PC-9 (cell line): ENCODE measurements around the gene PON3. TPM values are rescaled to one million over a fixed set of nuclear protein-coding genes. Genes with fewer than 3 reads are reported as not detected.

Experiments used
- Bru-seq: library from RNA; stranded (reverse); fragments of 400-500 nt; gene quantifications from one replicate; lab custom pipeline; 2021; lab: Mats Ljungman, UMichigan
- BruChase-seq, 2 experiments: library from RNA; stranded (reverse); fragments of 400-500 nt; gene quantifications; one replicate each; lab custom pipeline; 2021; lab: Mats Ljungman, UMichigan
- BruUV-seq: library from RNA; stranded (reverse); fragments of 400-500 nt; replicated peaks from 2 replicates; lab custom pipeline; 2021; lab: Mats Ljungman, UMichigan
- CTCF ChIA-PET: fragments of 300-600 bp; sonication (Branson Sonifier 250); formaldehyde crosslinking; loops from one replicate; lab custom pipeline; 2022; ENCODE audit warnings: antibody characterized with exemption; lab: Charles Lee
- POLR2A ChIA-PET: fragments of 300-600 bp; sonication (Branson Sonifier 250); formaldehyde crosslinking; loops from one replicate; lab custom pipeline; 2022; ENCODE audit warnings: antibody characterized with exemption; ENCODE audit not compliant: unreplicated experiment; lab: Charles Lee
- DNase-seq, 2 experiments: peaks; one replicate each; pipeline versions ENCODE4 v3.0.0 to v3.0.0-alpha.2; 2015 to 2022; ENCODE audit warnings: mixed read lengths in 1 of 2
- H2AFZ ChIP-seq: fragments of 200-600 bp; sonication (generic); 2 replicates; pipeline ENCODE4 v1.8.1; 2017; ENCODE audit warnings: antibody characterized with exemption
- H3F3A ChIP-seq: fragments of 200-600 bp; sonication (generic); 2 replicates; pipeline ENCODE4 v1.8.1; 2017; ENCODE audit warnings: antibody characterized with exemption, mild to moderate bottlenecking, low read depth; ENCODE audit not compliant: insufficient read depth
- H3K27ac ChIP-seq: fragments of 200-600 bp; sonication (generic); 2 replicates; pipeline ENCODE4 v1.6.1; 2016; ENCODE audit warnings: mixed run types
- H3K27me3 ChIP-seq: fragments of 200-600 bp; sonication (generic); 2 replicates; pipeline ENCODE4 v1.6.1; 2016; ENCODE audit warnings: low read depth, mixed run types; ENCODE audit not compliant: insufficient read depth
- H3K36me3 ChIP-seq: fragments of 200-600 bp; sonication (generic); 2 replicates; pipeline ENCODE4 v1.6.1; 2016; ENCODE audit warnings: low read depth, mixed run types
- H3K4me1 ChIP-seq: fragments of 200-600 bp; sonication (generic); replicated peaks from 2 replicates; pipeline ENCODE4 v1.6.1; 2016; ENCODE audit warnings: mixed run types; ENCODE audit not compliant: insufficient read depth
- H3K4me2 ChIP-seq: fragments of 200-600 bp; sonication (generic); 2 replicates; pipeline ENCODE4 v1.6.1; 2017; ENCODE audit warnings: mixed run types
- H3K4me3 ChIP-seq: fragments of 200-600 bp; sonication (generic); 2 replicates; pipeline ENCODE4 v1.6.1; 2016; ENCODE audit warnings: mixed run types
- H3K79me2 ChIP-seq: fragments of 200-600 bp; sonication (generic); 2 replicates; pipeline ENCODE4 v1.6.1; 2017; ENCODE audit warnings: low read depth, mixed run types
- H3K9me2 ChIP-seq: fragments of 200-600 bp; sonication (generic); 2 replicates; pipeline ENCODE4 v1.8.1; 2017; ENCODE audit warnings: mild to moderate bottlenecking; ENCODE audit not compliant: insufficient read depth
- H3K9me3 ChIP-seq: fragments of 200-600 bp; sonication (generic); 2 replicates; pipeline ENCODE4 v1.8.1; 2016; ENCODE audit warnings: low read depth; ENCODE audit not compliant: insufficient read depth
- H4K20me1 ChIP-seq: fragments of 200-600 bp; sonication (generic); 2 replicates; pipeline ENCODE4 v1.8.1; 2017; ENCODE audit not compliant: insufficient read depth
- CTCF ChIP-seq: fragments of 200-600 bp; sonication (generic); conservative IDR thresholded peaks from 2 replicates; pipeline ENCODE4 v1.6.1; 2017; ENCODE audit warnings: mixed run types, antibody characterized with exemption, mild to moderate bottlenecking, moderate library complexity
- EZH2 ChIP-seq: fragments of 200-600 bp; sonication (generic); IDR thresholded peaks from 2 replicates; pipeline ENCODE4 v1.8.0; 2017; ENCODE audit warnings: antibody characterized with exemption, low read depth
- intact Hi-C: fragments of 100-400 bp; cut with micrococcal nuclease; formaldehyde crosslinking; loops from one replicate; pipeline ENCODE4 v1.10.0; 2022; ENCODE audit not compliant: unreplicated experiment
- long read RNA-seq: library from polyadenylated mRNA; stranded (forward); transcript quantifications from one replicate; pipeline ENCODE4 v2.0.0, GENCODE V29; 2022
- total RNA-seq: library from RNA; stranded (reverse); gene quantifications from 2 replicates; pipeline ENCODE4 v1.2.3, GENCODE V29; 2021

Gene PON3
- 0.85 and 1.5 TPM in 2 replicates for total RNA-seq
- percentile 28 among the genes with signal in this experiment for Bru-seq, nascent RNA
- percentile 36 among the genes with signal in this experiment for BruChase-seq, experiment 1, labeled RNA remaining after a 2-hour chase
- BruChase-seq, experiment 2, labeled RNA remaining after a 6-hour chase = percentile 16 among the genes with signal in this experiment
- long read RNA-seq = 0 reads

GRCh38 chr7:95396136-95397032 is at the start of gene PON3:
Gene PON3 (minus strand): TSS chr7:95396375. CDS start chr7:95396350, 25 bp downstream.
- Histone ChIP-seq H3K27me3 (no peaks in the 10 kb centered on the region), H4K20me1 (0 out of 2 replicates have a peak, but pooled peaks cover 2% of the 10 kb centered on the region), H3K36me3 (no peaks in the 10 kb centered on the region), H3K9me3 (no peaks in the 10 kb centered on the region), H3K4me3 (peak within 1 kb of the TSS; percentile 58), H3K4me2 (peak within 1 kb of the TSS; percentile 85), H3K27ac (no peak within 1 kb of the TSS), H2AFZ (peak within 1 kb of the TSS; percentile 89), H3K4me1 (0 out of 2 replicates have a peak, but pooled peaks cover 4% of the 10 kb centered on the region), H3F3A (no peaks in the 10 kb centered on the region), H3K9me2 (no peaks in the 10 kb centered on the region), H3K79me2 (no peaks in the 10 kb centered on the region)
- ChIA-PET CTCF (interaction anchor here (0.6 to 1.0 kb wide), 4 partner anchors 36 to 149 kb away, joined by 3 to 4 read pairs (median 3); no protein-coding TSS in a partner anchor), POLR2A (interaction anchor here (0.6 to 0.7 kb wide), 2 partner anchors 52 to 1586 kb away, joined by 4 to 5 read pairs; no protein-coding TSS in a partner anchor)
- BruUV-seq = TSS peak; percentile 66
- TF ChIP-seq EZH2 (no peak), CTCF (peak; percentile 67)
- DNase-seq = peak in 1 of 2 experiments; percentile 61
- intact Hi-C loops = loop anchor here (5.0 kb wide), 2 partner anchors 81 to 296 kb away; no protein-coding TSS in a partner anchor

GRCh38 chr7:95444796-95445195 is 48.6 kb upstream of the PON3 start:
- Histone ChIP-seq H3K27ac (no peak overlapping the region), H3K4me2 (no peak overlapping the region), H3K36me3 (no peaks in the 10 kb centered on the region), H3K27me3 (no peaks in the 10 kb centered on the region), H2AFZ (no peak overlapping the region), H3K9me2 (no peaks in the 10 kb centered on the region), H3K9me3 (no peaks in the 10 kb centered on the region), H3K79me2 (no peaks in the 10 kb centered on the region), H3F3A (no peaks in the 10 kb centered on the region), H4K20me1 (no peaks in the 10 kb centered on the region), H3K4me3 (no peak overlapping the region), H3K4me1 (no peaks in the 10 kb centered on the region)
- ChIA-PET POLR2A (no interaction called here), CTCF (no interaction called here)
- no peak for DNase-seq
- no TSS peak for BruUV-seq
- intact Hi-C loops = no loop called here
- TF ChIP-seq CTCF = no peak
- TF ChIP-seq EZH2 = no peak

GRCh38 chr7:95441042-95441823 is 45.1 kb upstream of the PON3 start:
- no TSS peak for BruUV-seq
- no peak for DNase-seq
- Histone ChIP-seq H3F3A (no peaks in the 10 kb centered on the region), H3K4me3 (no peak overlapping the region), H3K9me2 (no peaks in the 10 kb centered on the region), H4K20me1 (no peaks in the 10 kb centered on the region), H2AFZ (no peak overlapping the region), H3K27me3 (no peaks in the 10 kb centered on the region), H3K9me3 (no peaks in the 10 kb centered on the region), H3K27ac (no peak overlapping the region), H3K79me2 (no peaks in the 10 kb centered on the region), H3K4me1 (no peaks in the 10 kb centered on the region), H3K4me2 (no peak overlapping the region), H3K36me3 (no peaks in the 10 kb centered on the region)
- intact Hi-C loops = no loop called here
- ChIA-PET CTCF (no interaction called here), POLR2A (no interaction called here)
- TF ChIP-seq CTCF (no peak), EZH2 (no peak)
